Activated CD4-positive, alpha-beta T cell treated with anti-CD3 and anti-CD28 coated beads, Interleukin-2, amount 10 ng/mL, durations not matched to agents 24 days and 14 days (primary cell): ENCODE results near the gene LRRC75A. TPM values are rescaled to one million over a fixed set of nuclear protein-coding genes. Genes with fewer than 3 reads are reported as not detected.

Experiments used
- DNase-seq: peaks from one replicate; pipeline ENCODE4 v3.0.0; 2022
- H3K27ac Mint-ChIP-seq: one replicate; pipeline ENCODE4 v1.8.0; 2022; ENCODE audit warnings: mild to moderate bottlenecking, mixed read lengths
- H3K27me3 Mint-ChIP-seq: one replicate; pipeline ENCODE4 v1.8.0; 2022; ENCODE audit warnings: mixed read lengths
- H3K36me3 Mint-ChIP-seq: one replicate; pipeline ENCODE4 v1.8.0; 2022; ENCODE audit warnings: low read depth, mild to moderate bottlenecking, mixed read lengths
- H3K4me1 Mint-ChIP-seq: one replicate; pipeline ENCODE4 v1.8.0; 2021; ENCODE audit warnings: mixed read lengths
- H3K4me3 Mint-ChIP-seq: one replicate; pipeline ENCODE4 v1.8.0; 2022; ENCODE audit warnings: mild to moderate bottlenecking, moderate library complexity, mixed read lengths
- H3K9me3 Mint-ChIP-seq: one replicate; pipeline ENCODE4 v1.8.0; 2021; ENCODE audit warnings: mixed read lengths
- intact Hi-C: fragments of 100-400 bp; cut with micrococcal nuclease; formaldehyde crosslinking; loops from one replicate; pipeline ENCODE4 v1.15.1; 2023
- total RNA-seq: library from RNA; stranded (reverse); gene quantifications from 2 replicates; pipeline ENCODE4 v1.2.3, GENCODE V29; 2022

The LRRC75A gene
- total RNA-seq, 1 donor from 2014 or later, result 1.3 TPM

DNA sequence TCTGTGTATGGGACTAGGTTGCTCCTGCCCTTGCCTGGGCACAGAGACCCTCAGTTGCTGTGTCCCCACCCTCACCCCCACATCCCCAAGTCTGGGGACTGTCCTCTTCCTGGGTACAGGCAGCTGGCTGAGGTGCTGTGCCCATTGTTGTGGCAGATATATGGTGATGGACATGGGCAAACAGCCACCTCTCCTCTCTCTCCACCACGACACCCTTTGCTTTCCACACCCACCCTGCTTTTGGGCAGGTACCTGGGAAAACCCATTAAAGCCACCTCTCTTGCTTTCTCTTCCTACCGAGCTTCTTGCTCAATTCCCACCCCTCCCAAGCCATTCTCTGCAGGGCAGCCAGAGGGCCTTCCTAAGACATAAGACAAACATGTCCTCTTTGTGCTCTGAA, 54.9 kb downstream of the LRRC75A start:
- DNase-seq, result no peak
- H3K4me1 Mint-ChIP-seq, result peaks cover 34% of the 10 kb centered on the region
- H3K36me3 Mint-ChIP-seq, result peaks cover 38% of the 10 kb centered on the region
- peaks cover 2% of the 10 kb centered on the region for H3K9me3 Mint-ChIP-seq
- H3K4me3 Mint-ChIP-seq, result no peak overlapping the region
- intact Hi-C loops, result loop anchor here (5.0 kb wide), 1 partner anchor 220 kb away; the partner anchor contains the start of genes NCOR1 and PIGL
- no peaks in the 10 kb centered on the region for H3K27me3 Mint-ChIP-seq
- peak overlapping the region; percentile 22 for H3K27ac Mint-ChIP-seq

DNA sequence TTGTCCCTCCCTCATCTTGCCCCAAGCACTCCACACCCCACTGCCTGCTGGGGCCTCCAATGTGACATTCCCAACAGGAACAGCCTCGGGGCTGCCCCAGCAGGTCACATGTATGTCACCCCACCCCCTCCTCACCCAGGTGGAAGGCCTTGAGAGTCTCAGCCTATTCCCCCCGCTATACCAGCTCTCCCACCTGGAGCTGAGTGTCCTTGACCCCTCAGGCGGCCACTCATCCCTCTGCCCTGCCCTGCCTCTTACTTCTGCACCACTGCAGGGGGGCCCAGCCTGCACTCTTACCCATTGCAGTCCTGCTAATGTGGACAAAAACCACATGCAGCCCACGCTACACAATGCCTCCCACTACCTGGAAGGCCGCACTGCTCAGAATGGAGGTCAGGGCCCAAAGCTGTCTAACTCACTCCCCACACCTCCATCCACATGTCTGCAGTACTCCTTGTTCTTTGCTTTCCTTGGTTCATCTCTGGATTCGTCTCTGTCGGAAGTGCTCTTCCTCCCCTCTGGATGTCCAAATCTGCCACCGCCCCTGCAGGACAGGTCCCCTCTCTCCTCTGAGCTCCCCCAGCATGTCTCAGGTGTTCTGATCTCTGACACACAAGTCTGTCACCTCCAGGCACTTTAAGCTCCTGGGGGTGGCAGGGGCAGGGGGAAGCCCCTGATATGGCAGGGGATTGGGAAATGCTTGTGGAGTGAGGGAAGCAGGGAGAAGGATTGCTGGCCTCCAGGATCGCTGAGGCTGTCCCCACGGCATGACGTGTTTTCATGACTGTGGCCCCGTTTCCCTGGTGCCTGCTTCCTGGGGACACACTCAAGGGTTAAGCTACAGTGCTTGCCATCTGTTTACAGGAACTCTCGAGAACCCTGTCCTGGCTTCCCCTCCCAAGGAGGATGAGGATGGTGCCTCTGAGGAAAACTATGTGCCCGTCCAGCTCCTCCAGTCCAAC, 55.8 kb downstream of the LRRC75A start:
- peaks cover 28% of the 10 kb centered on the region for H3K4me1 Mint-ChIP-seq
- no peak for DNase-seq
- intact Hi-C loops, result loop anchor here (5.0 kb wide), 1 partner anchor 219 kb away; the partner anchor contains the start of genes NCOR1 and PIGL
- no peaks in the 10 kb centered on the region for H3K9me3 Mint-ChIP-seq
- H3K4me3 Mint-ChIP-seq, result no peak overlapping the region
- H3K36me3 Mint-ChIP-seq, result peaks cover 29% of the 10 kb centered on the region
- H3K27me3 Mint-ChIP-seq, result no peaks in the 10 kb centered on the region
- peak overlapping the region; percentile 54 for H3K27ac Mint-ChIP-seq

- H3K27ac Mint-ChIP-seq, result no peak overlapping the region
Measured at GRCh38 chr17:16434662-16435061, 57.3 kb downstream of the LRRC75A start.

DNA sequence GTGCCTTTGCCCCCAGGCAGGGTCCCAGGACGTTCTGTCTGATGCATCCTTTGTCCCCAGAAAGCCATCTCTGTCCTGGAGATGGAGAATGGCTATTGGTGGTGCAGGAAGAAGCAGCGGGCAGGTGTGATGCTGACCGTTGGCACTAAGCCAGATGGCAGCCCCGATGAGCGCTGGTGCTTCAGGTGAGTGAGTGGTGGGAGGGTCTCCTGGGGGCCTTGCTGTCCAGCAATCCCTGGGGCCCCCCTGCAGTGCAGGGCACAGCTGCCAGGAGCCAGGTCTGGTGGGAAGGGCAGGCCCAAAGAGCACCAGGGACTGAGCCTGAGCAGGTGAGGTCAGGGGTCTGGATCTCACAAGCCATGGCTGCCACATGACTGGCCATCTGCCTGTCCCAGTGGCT, 58.5 kb downstream of the LRRC75A start:
- no peaks in the 10 kb centered on the region for H3K27me3 Mint-ChIP-seq
- H3K27ac Mint-ChIP-seq, result no peak overlapping the region
- peaks cover 16% of the 10 kb centered on the region for H3K36me3 Mint-ChIP-seq
- peaks cover 13% of the 10 kb centered on the region for H3K4me1 Mint-ChIP-seq
- H3K9me3 Mint-ChIP-seq, result no peaks in the 10 kb centered on the region
- DNase-seq, result no peak
- no peak overlapping the region for H3K4me3 Mint-ChIP-seq
- intact Hi-C loops, result no loop called here

More at GRCh38 chr17:16434662-16435061, 57.3 kb downstream of the LRRC75A start:
- DNase-seq, result no peak
- H3K36me3 Mint-ChIP-seq, result peaks cover 17% of the 10 kb centered on the region
- intact Hi-C loops, result loop anchor here (5.0 kb wide), 1 partner anchor 217 kb away; the partner anchor contains the start of genes NCOR1 and PIGL
- H3K9me3 Mint-ChIP-seq, result no peaks in the 10 kb centered on the region
- H3K4me1 Mint-ChIP-seq, result peaks cover 17% of the 10 kb centered on the region
- no peak overlapping the region for H3K4me3 Mint-ChIP-seq
- no peaks in the 10 kb centered on the region for H3K27me3 Mint-ChIP-seq

GRCh38 chr17:16432017-16432416, 60.0 kb downstream of the LRRC75A start:
- no peaks in the 10 kb centered on the region for H3K9me3 Mint-ChIP-seq
- H3K27ac Mint-ChIP-seq, result no peak overlapping the region
- peaks cover 16% of the 10 kb centered on the region for H3K36me3 Mint-ChIP-seq
- peaks cover 3% of the 10 kb centered on the region for H3K4me1 Mint-ChIP-seq
- no peak for DNase-seq
- no peak overlapping the region for H3K4me3 Mint-ChIP-seq
- no peaks in the 10 kb centered on the region for H3K27me3 Mint-ChIP-seq
- intact Hi-C loops, result no loop called here

DNA sequence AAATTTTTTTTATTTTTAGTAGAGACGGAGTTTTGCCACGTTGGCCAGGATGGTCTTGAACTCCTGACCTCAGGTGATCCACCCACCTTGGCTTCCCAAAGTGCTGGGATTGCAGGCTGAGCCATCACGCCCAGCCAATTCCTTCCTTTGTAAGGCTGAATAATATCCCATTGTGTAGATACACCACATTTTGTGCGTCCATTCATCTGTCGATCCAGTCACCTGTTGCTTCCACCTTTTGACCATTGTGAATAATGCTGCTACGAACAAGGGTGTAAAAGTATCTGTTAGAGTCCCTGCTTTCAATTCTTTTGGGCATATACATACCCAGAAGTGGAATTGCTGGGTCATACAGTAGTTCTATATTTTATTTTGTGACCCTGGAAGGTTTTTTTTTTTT, 61.3 kb downstream of the LRRC75A start:
- Mint-ChIP-seq H3K4me1 (peaks cover 3% of the 10 kb centered on the region), H3K27me3 (no peaks in the 10 kb centered on the region), H3K36me3 (peaks cover 27% of the 10 kb centered on the region), H3K4me3 (no peak overlapping the region), H3K9me3 (no peaks in the 10 kb centered on the region), H3K27ac (no peak overlapping the region)
- no peak for DNase-seq
- intact Hi-C loops, result no loop called here

GRCh38 chr17:16429083-16429482, 62.9 kb downstream of the LRRC75A start:
- peaks cover 27% of the 10 kb centered on the region for H3K36me3 Mint-ChIP-seq
- H3K4me1 Mint-ChIP-seq, result no peaks in the 10 kb centered on the region
- H3K9me3 Mint-ChIP-seq, result no peaks in the 10 kb centered on the region
- H3K27ac Mint-ChIP-seq, result no peak overlapping the region
- no peaks in the 10 kb centered on the region for H3K27me3 Mint-ChIP-seq
- no peak overlapping the region for H3K4me3 Mint-ChIP-seq
- DNase-seq, result no peak
- intact Hi-C loops, result no loop called here

GRCh38 chr17:16428098-16428882, 63.7 kb downstream of the LRRC75A start:
- Mint-ChIP-seq H3K27me3 (no peaks in the 10 kb centered on the region), H3K4me1 (no peaks in the 10 kb centered on the region), H3K36me3 (peaks cover 29% of the 10 kb centered on the region), H3K4me3 (no peak overlapping the region), H3K27ac (peak overlapping the region; percentile 37), H3K9me3 (no peaks in the 10 kb centered on the region)
- intact Hi-C loops, result no loop called here
- peak; percentile 75 for DNase-seq

- Mint-ChIP-seq H3K27ac (no peak overlapping the region), H3K4me1 (no peaks in the 10 kb centered on the region), H3K9me3 (no peaks in the 10 kb centered on the region), H3K36me3 (peaks cover 36% of the 10 kb centered on the region), H3K4me3 (no peak overlapping the region), H3K27me3 (no peaks in the 10 kb centered on the region)
- DNase-seq, result no peak
- intact Hi-C loops, result no loop called here
Measured at GRCh38 chr17:16427020-16427419, 65.0 kb downstream of the LRRC75A start.

DNA sequence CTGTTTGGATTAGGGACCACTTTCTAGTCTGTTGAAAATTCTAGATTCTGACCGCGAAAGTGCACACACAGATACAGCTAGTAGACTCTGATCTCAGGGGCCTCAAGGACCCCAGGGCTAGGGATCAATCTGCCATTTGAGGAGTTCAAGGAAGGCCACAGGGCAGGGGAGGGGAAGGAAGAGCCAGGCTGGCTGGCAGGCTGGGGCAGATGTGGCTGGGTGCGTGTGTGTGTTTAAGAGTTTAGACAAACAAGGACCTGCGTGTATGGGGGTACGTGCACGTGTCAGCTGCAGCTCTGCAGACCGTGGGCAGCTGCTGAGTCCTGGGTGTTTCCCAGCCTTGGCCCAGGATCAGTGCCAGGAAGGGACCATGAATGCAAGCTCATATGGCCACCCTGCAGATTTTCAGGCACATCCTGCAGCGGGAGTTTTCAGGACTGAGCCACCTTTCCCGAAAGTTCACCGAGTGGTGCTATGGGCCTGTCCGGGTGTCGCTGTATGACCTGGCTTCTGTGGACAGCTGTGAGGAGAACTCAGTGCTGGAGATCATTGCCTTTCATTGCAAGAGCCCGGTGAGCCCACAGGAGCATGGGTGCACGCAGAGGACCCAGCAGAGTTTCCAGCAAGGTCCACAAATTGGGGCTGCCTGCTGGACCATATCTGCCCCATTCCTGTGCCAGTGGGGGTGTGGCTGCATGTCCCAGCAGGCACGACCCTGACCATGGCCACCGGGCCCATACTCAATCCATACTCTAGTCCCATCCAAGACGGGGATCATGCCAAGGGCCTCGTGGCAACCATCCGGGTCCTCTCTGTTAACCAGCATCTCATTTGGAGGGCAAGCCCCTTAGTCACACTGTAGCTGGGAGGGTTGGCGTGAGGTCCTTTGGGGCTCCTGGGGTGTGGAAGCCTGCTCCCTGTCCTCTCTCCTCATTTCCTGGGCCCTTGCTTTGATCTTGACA, 66.0 kb downstream of the LRRC75A start:
- Mint-ChIP-seq H3K36me3 (peaks cover 40% of the 10 kb centered on the region), H3K9me3 (no peaks in the 10 kb centered on the region), H3K4me3 (no peak overlapping the region), H3K27ac (peak overlapping the region; percentile 54), H3K4me1 (no peaks in the 10 kb centered on the region), H3K27me3 (no peaks in the 10 kb centered on the region)
- intact Hi-C loops, result no loop called here
- no peak for DNase-seq

DNA sequence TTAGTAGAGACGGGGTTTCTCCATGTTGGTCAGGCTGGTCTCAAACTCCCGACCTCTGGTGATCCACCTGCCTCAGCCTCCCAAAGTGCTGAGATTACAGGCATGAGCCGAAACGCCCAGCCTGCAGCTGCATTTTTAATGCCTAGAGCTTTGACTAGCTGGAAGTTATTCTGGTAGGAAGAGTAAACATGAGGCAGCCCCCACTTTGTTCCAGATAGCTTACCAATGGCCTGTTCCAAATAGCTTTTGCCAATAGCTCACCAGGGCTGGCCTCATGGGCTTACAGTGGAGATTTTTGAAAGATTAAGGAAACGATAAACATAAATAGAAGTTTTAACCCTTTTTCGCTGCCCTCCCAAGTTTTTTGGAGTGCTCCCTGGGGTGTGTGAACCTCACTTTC, 66.8 kb downstream of the LRRC75A start:
- Mint-ChIP-seq H3K4me3 (no peak overlapping the region), H3K27me3 (no peaks in the 10 kb centered on the region), H3K9me3 (no peaks in the 10 kb centered on the region), H3K36me3 (peaks cover 45% of the 10 kb centered on the region), H3K4me1 (peaks cover 6% of the 10 kb centered on the region), H3K27ac (no peak overlapping the region)
- intact Hi-C loops, result no loop called here
- no peak for DNase-seq

GRCh38 chr17:16423226-16423872, 68.6 kb downstream of the LRRC75A start:
- H3K4me1 Mint-ChIP-seq, result peaks cover 24% of the 10 kb centered on the region
- H3K36me3 Mint-ChIP-seq, result peaks cover 44% of the 10 kb centered on the region
- no peak overlapping the region for H3K27ac Mint-ChIP-seq
- no peak for DNase-seq
- H3K4me3 Mint-ChIP-seq, result no peak overlapping the region
- intact Hi-C loops, result no loop called here
- H3K27me3 Mint-ChIP-seq, result no peaks in the 10 kb centered on the region
- no peaks in the 10 kb centered on the region for H3K9me3 Mint-ChIP-seq

GRCh38 chr17:16422416-16422815, 69.6 kb downstream of the LRRC75A start:
- intact Hi-C loops, result no loop called here
- Mint-ChIP-seq H3K4me3 (no peak overlapping the region), H3K9me3 (no peaks in the 10 kb centered on the region), H3K4me1 (peaks cover 29% of the 10 kb centered on the region), H3K27me3 (no peaks in the 10 kb centered on the region), H3K36me3 (peaks cover 48% of the 10 kb centered on the region), H3K27ac (no peak overlapping the region)
- no peak for DNase-seq
